Tibial nerve (tissue), 3 donors: Measurements from ENCODE around the gene CCDC57.

Experiments
- POLR2A ChIP-seq, 2 donors: fragments of 450-650 bp; IDR thresholded peaks; one replicate each; pipeline ENCODE4 v1.6.1; 2017; ENCODE audit warnings: antibody characterized with exemption in 2 of 2, mild to moderate bottlenecking in 2 of 2, moderate library complexity in 2 of 2
- TF ChIP-seq, protein P1 (sequence below), 5 experiments: fragments of 200-600 bp in 3 of 5; fragments of 450-650 bp in 2 of 5; sonication (generic) in 3 of 5; IDR thresholded peaks; one replicate each; pipeline ENCODE4 v1.5.1; 2016 to 2019; ENCODE audit warnings: antibody characterized with exemption in 5 of 5, mild to moderate bottlenecking in 3 of 5, moderate library complexity in 2 of 5

DNA sequence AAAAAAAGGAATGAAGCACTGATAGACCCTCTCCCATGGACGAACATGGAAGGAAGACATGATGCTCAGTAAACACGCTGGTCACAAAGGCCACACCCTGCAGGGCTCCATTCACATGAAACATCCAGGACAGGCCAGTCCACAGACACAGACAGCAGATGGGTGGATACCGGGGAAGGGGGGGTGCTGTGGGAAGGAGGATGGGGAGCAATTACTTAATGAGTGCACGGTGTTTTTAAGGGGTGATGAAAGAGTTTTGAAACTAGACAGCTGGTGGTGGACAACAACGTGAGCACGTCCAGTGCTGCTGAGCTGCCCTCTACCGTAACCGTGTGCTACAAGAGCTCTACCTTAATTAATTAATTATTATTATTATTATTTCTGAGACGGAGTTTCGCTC, 10.2 kb upstream of the CCDC57 start:
- TF ChIP-seq, protein P1, sequence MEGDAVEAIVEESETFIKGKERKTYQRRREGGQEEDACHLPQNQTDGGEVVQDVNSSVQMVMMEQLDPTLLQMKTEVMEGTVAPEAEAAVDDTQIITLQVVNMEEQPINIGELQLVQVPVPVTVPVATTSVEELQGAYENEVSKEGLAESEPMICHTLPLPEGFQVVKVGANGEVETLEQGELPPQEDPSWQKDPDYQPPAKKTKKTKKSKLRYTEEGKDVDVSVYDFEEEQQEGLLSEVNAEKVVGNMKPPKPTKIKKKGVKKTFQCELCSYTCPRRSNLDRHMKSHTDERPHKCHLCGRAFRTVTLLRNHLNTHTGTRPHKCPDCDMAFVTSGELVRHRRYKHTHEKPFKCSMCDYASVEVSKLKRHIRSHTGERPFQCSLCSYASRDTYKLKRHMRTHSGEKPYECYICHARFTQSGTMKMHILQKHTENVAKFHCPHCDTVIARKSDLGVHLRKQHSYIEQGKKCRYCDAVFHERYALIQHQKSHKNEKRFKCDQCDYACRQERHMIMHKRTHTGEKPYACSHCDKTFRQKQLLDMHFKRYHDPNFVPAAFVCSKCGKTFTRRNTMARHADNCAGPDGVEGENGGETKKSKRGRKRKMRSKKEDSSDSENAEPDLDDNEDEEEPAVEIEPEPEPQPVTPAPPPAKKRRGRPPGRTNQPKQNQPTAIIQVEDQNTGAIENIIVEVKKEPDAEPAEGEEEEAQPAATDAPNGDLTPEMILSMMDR (IDR thresholded peaks at IDR 0.05): no peak
- no peak for TF ChIP-seq POLR2A (IDR thresholded peaks at IDR 0.05)
